T-helper 1 cell treated with Interleukin-12 subunit alpha and Interleukin-12 subunit beta and Interleukin-4 antibody, amounts not matched to agents 30 μg/mL and 1 μg/mL, for 36 hours (primary cell): ENCODE results near the gene NPEPL1.

ENCODE experiments used
- H3K27ac Mint-ChIP-seq: one replicate; pipeline ENCODE4 v1.8.0; 2021; ENCODE audit warnings: mild to moderate bottlenecking, mixed read lengths
- H3K27me3 Mint-ChIP-seq: one replicate; pipeline ENCODE4 v1.8.0; 2021; ENCODE audit warnings: low read depth, mixed read lengths
- H3K36me3 Mint-ChIP-seq: one replicate; pipeline ENCODE4 v1.8.0; 2021; ENCODE audit warnings: low read depth, mixed read lengths
- H3K4me1 Mint-ChIP-seq: one replicate; pipeline ENCODE4 v1.8.0; 2021; ENCODE audit warnings: low read depth, mixed read lengths
- H3K4me3 Mint-ChIP-seq: one replicate; pipeline ENCODE4 v1.8.0; 2021; ENCODE audit warnings: mild to moderate bottlenecking, moderate library complexity, mixed read lengths
- H3K9me3 Mint-ChIP-seq: one replicate; pipeline ENCODE4 v1.8.0; 2021; ENCODE audit warnings: mixed read lengths

The NPEPL1 gene

GRCh38 chr20:58652606-58653294 is 39.9 kb upstream of the NPEPL1 start:
- Mint-ChIP-seq H3K4me3 (peak overlapping the region; percentile 98), H3K36me3 (peaks cover 22% of the 10 kb centered on the region), H3K9me3 (no peaks in the 10 kb centered on the region), H3K4me1 (peaks cover 38% of the 10 kb centered on the region), H3K27ac (peak overlapping the region; percentile 97), H3K27me3 (no peaks in the 10 kb centered on the region)

- H3K27me3 Mint-ChIP-seq = no peaks in the 10 kb centered on the region
- H3K9me3 Mint-ChIP-seq = no peaks in the 10 kb centered on the region
- peaks cover 43% of the 10 kb centered on the region for H3K4me1 Mint-ChIP-seq
- peaks cover 27% of the 10 kb centered on the region for H3K36me3 Mint-ChIP-seq
- H3K4me3 Mint-ChIP-seq = peak overlapping the region; percentile 28
- no peak overlapping the region for H3K27ac Mint-ChIP-seq
Observed at GRCh38 chr20:58654337-58654736, 38.3 kb upstream of the NPEPL1 start.

- Mint-ChIP-seq H3K27ac (no peak overlapping the region), H3K36me3 (peaks cover 32% of the 10 kb centered on the region), H3K4me1 (peaks cover 52% of the 10 kb centered on the region), H3K27me3 (no peaks in the 10 kb centered on the region), H3K4me3 (peak overlapping the region; percentile 73), H3K9me3 (no peaks in the 10 kb centered on the region)
Observed at GRCh38 chr20:58655328-58656107, 37.1 kb upstream of the NPEPL1 start.

- H3K27me3 Mint-ChIP-seq = no peaks in the 10 kb centered on the region
- H3K27ac Mint-ChIP-seq = peak overlapping the region; percentile 60
- peaks cover 32% of the 10 kb centered on the region for H3K36me3 Mint-ChIP-seq
- peak overlapping the region; percentile 73 for H3K4me3 Mint-ChIP-seq
- H3K4me1 Mint-ChIP-seq = peaks cover 61% of the 10 kb centered on the region
- H3K9me3 Mint-ChIP-seq = no peaks in the 10 kb centered on the region
Observed at GRCh38 chr20:58656831-58657230, 35.8 kb upstream of the NPEPL1 start.

- peak overlapping the region; percentile 62 for H3K27ac Mint-ChIP-seq
- H3K9me3 Mint-ChIP-seq = no peaks in the 10 kb centered on the region
- H3K4me1 Mint-ChIP-seq = peaks cover 66% of the 10 kb centered on the region
- H3K27me3 Mint-ChIP-seq = no peaks in the 10 kb centered on the region
- H3K36me3 Mint-ChIP-seq = peaks cover 36% of the 10 kb centered on the region
- H3K4me3 Mint-ChIP-seq = peak overlapping the region; percentile 73
Observed at GRCh38 chr20:58657262-58657661, 35.3 kb upstream of the NPEPL1 start.

- Mint-ChIP-seq H3K36me3 (peaks cover 33% of the 10 kb centered on the region), H3K9me3 (no peaks in the 10 kb centered on the region), H3K27ac (peak overlapping the region; percentile 62), H3K4me1 (peaks cover 68% of the 10 kb centered on the region), H3K27me3 (no peaks in the 10 kb centered on the region), H3K4me3 (peak overlapping the region; percentile 73)
Observed at GRCh38 chr20:58657986-58658385, 34.6 kb upstream of the NPEPL1 start.

- H3K9me3 Mint-ChIP-seq = no peaks in the 10 kb centered on the region
- peak overlapping the region; percentile 60 for H3K27ac Mint-ChIP-seq
- peak overlapping the region; percentile 80 for H3K4me3 Mint-ChIP-seq
- peaks cover 70% of the 10 kb centered on the region for H3K4me1 Mint-ChIP-seq
- peaks cover 33% of the 10 kb centered on the region for H3K36me3 Mint-ChIP-seq
- no peaks in the 10 kb centered on the region for H3K27me3 Mint-ChIP-seq
Observed at GRCh38 chr20:58658760-58659159, 33.8 kb upstream of the NPEPL1 start.

- H3K4me3 Mint-ChIP-seq = peak overlapping the region; percentile 80
- peaks cover 34% of the 10 kb centered on the region for H3K36me3 Mint-ChIP-seq
- H3K27me3 Mint-ChIP-seq = no peaks in the 10 kb centered on the region
- peak overlapping the region; percentile 90 for H3K27ac Mint-ChIP-seq
- H3K9me3 Mint-ChIP-seq = no peaks in the 10 kb centered on the region
- peaks cover 71% of the 10 kb centered on the region for H3K4me1 Mint-ChIP-seq
Observed at GRCh38 chr20:58659841-58660240, 32.8 kb upstream of the NPEPL1 start.

GRCh38 chr20:58660855-58661597 is 31.6 kb upstream of the NPEPL1 start:
- peaks cover 65% of the 10 kb centered on the region for H3K4me1 Mint-ChIP-seq
- H3K36me3 Mint-ChIP-seq = peaks cover 34% of the 10 kb centered on the region
- peak overlapping the region; percentile 81 for H3K4me3 Mint-ChIP-seq
- no peaks in the 10 kb centered on the region for H3K9me3 Mint-ChIP-seq
- no peaks in the 10 kb centered on the region for H3K27me3 Mint-ChIP-seq
- peak overlapping the region; percentile 97 for H3K27ac Mint-ChIP-seq

- Mint-ChIP-seq H3K27ac (peak overlapping the region; percentile 97), H3K4me3 (peak overlapping the region; percentile 81), H3K36me3 (peaks cover 32% of the 10 kb centered on the region), H3K9me3 (no peaks in the 10 kb centered on the region), H3K27me3 (no peaks in the 10 kb centered on the region), H3K4me1 (peaks cover 60% of the 10 kb centered on the region)
Observed at GRCh38 chr20:58661598-58662473, 30.8 kb upstream of the NPEPL1 start.

GRCh38 chr20:58664331-58664730 is 28.3 kb upstream of the NPEPL1 start:
- H3K27me3 Mint-ChIP-seq = no peaks in the 10 kb centered on the region
- peaks cover 49% of the 10 kb centered on the region for H3K4me1 Mint-ChIP-seq
- peaks cover 41% of the 10 kb centered on the region for H3K36me3 Mint-ChIP-seq
- H3K27ac Mint-ChIP-seq = no peak overlapping the region
- no peaks in the 10 kb centered on the region for H3K9me3 Mint-ChIP-seq
- no peak overlapping the region for H3K4me3 Mint-ChIP-seq

GRCh38 chr20:58664883-58665282 is 27.7 kb upstream of the NPEPL1 start:
- H3K36me3 Mint-ChIP-seq = peaks cover 38% of the 10 kb centered on the region
- H3K27ac Mint-ChIP-seq = no peak overlapping the region
- no peak overlapping the region for H3K4me3 Mint-ChIP-seq

GRCh38 chr20:58665606-58666005 is 27.0 kb upstream of the NPEPL1 start:
- Mint-ChIP-seq H3K27ac (no peak overlapping the region), H3K4me1 (peaks cover 39% of the 10 kb centered on the region), H3K4me3 (no peak overlapping the region), H3K27me3 (no peaks in the 10 kb centered on the region), H3K36me3 (peaks cover 42% of the 10 kb centered on the region), H3K9me3 (no peaks in the 10 kb centered on the region)

More at GRCh38 chr20:58664883-58665282, 27.7 kb upstream of the NPEPL1 start:
- no peaks in the 10 kb centered on the region for H3K9me3 Mint-ChIP-seq
- peaks cover 45% of the 10 kb centered on the region for H3K4me1 Mint-ChIP-seq
- H3K27me3 Mint-ChIP-seq = no peaks in the 10 kb centered on the region

- no peak overlapping the region for H3K4me3 Mint-ChIP-seq
- peak overlapping the region; percentile 21 for H3K27ac Mint-ChIP-seq
- no peaks in the 10 kb centered on the region for H3K27me3 Mint-ChIP-seq
- peaks cover 29% of the 10 kb centered on the region for H3K4me1 Mint-ChIP-seq
- H3K9me3 Mint-ChIP-seq = no peaks in the 10 kb centered on the region
- peaks cover 35% of the 10 kb centered on the region for H3K36me3 Mint-ChIP-seq
Observed at GRCh38 chr20:58666702-58667101, 25.9 kb upstream of the NPEPL1 start.
